A549 (cell line): ENCODE data around the gene ARAP3. TPM values are rescaled to one million over a fixed set of nuclear protein-coding genes. Genes with fewer than 3 reads are reported as not detected.

Experiments
- ATAC-seq, 2 experiments: fragments of 200-7000 bp in 1 of 2; fragments of >200 bp in 1 of 2; cut with Nextera tagmentation in 1 of 2; cut with Tn5 transposase in 1 of 2; 3 replicates each; pipeline versions ENCODE4 v1.8.0 to v1.9.1; 2018 to 2020; ENCODE audit warnings: mild to moderate bottlenecking in 1 of 2, moderate library complexity in 1 of 2
- CTCF ChIA-PET: fragments of 300-600 bp; sonication (Branson Sonifier 250); formaldehyde crosslinking; extraction: SDS; loops from one replicate; lab custom pipeline; 2021; ENCODE audit warnings: antibody characterized with exemption, inconsistent platforms; lab: Yijun Ruan, JAX
- POLR2A ChIA-PET: fragments of 350-600 bp; formaldehyde crosslinking; extraction: SDS; loops from one replicate; lab custom pipeline; 2021; ENCODE audit warnings: antibody characterized with exemption, inconsistent platforms; lab: Yijun Ruan, JAX
- DNase-seq, 2 experiments: peaks; one replicate each; pipeline versions ENCODE4 v3.0.0 to v3.0.0-alpha.2; 2011 to 2016; ENCODE audit warnings: low read depth in 1 of 2, low spot score in 1 of 2
- FAIRE-seq: peaks from 2 replicates; lab custom pipeline; 2011; peaks lifted over from hg19 to GRCh38; lab: Jason Lieb, UNC
- H3K27ac ChIP-seq, 2 experiments: fragments of >200 bp; sonication (Bioruptor Twin); formaldehyde crosslinking; 3 replicates each; pipeline ENCODE4 v1.5.1; 2016 to 2017
- H3K4me1 ChIP-seq: fragments of >200 bp; sonication (Bioruptor Twin); formaldehyde crosslinking; 3 replicates; pipeline ENCODE4 v1.6.1; 2016
- H3K4me2 ChIP-seq: fragments of >200 bp; sonication (Bioruptor Twin); formaldehyde crosslinking; 3 replicates; pipeline ENCODE4 v1.6.1; 2016
- H3K4me3 ChIP-seq: fragments of >200 bp; sonication (Bioruptor Twin); formaldehyde crosslinking; 3 replicates; pipeline ENCODE4 v1.5.1; 2016
- H3K9me3 ChIP-seq: fragments of >200 bp; sonication (Bioruptor Twin); formaldehyde crosslinking; 3 replicates; pipeline ENCODE4 v1.6.1; 2016
- BHLHE40 ChIP-seq: IDR thresholded peaks from 2 replicates; pipeline ENCODE4 v1.6.1; 2012; ENCODE audit warnings: low read depth, low read length, inconsistent platforms
- CHD2 ChIP-seq: fragments of 150-350 bp; IDR thresholded peaks from 2 replicates; pipeline ENCODE4 v1.6.1; 2014; ENCODE audit warnings: low read length; ENCODE audit not compliant: partially characterized antibody
- CHD4 ChIP-seq: fragments of 200-600 bp; sonication (generic); IDR thresholded peaks from 2 replicates; pipeline ENCODE4 v1.6.1; 2016; ENCODE audit warnings: antibody characterized with exemption, mild to moderate bottlenecking, borderline replicate concordance
- EHMT2 ChIP-seq: fragments of 200-600 bp; sonication (generic); IDR thresholded peaks from 2 replicates; pipeline ENCODE4 v1.6.1; 2016; ENCODE audit warnings: antibody characterized with exemption, low read depth, mild to moderate bottlenecking, moderate library complexity
- FOSB ChIP-seq: fragments of 250-450 bp; sonication (Bioruptor Pico); IDR thresholded peaks from 2 replicates; pipeline ENCODE4 v1.5.0; 2020; ENCODE audit warnings: mild to moderate bottlenecking, moderate library complexity
- HDAC2 ChIP-seq: fragments of 200-600 bp; sonication (generic); IDR thresholded peaks from 2 replicates; pipeline ENCODE4 v1.6.1; 2016
- HOXA7 ChIP-seq: fragments of 250-450 bp; sonication (Bioruptor Pico); IDR thresholded peaks from 2 replicates; pipeline ENCODE4 v1.5.0; 2020; ENCODE audit warnings: mild to moderate bottlenecking, moderate library complexity
- KDM1A ChIP-seq: fragments of 200-600 bp; sonication (generic); IDR thresholded peaks from 2 replicates; pipeline ENCODE4 v1.6.1; 2016; ENCODE audit warnings: low read depth, mild to moderate bottlenecking
- MAX ChIP-seq: IDR thresholded peaks from 2 replicates; pipeline ENCODE4 v1.6.1; 2012
- NFE2L2 ChIP-seq: fragments of 150-350 bp; conservative IDR thresholded peaks from 2 replicates; pipeline ENCODE4 v1.6.1; 2014; ENCODE audit warnings: low read length
- NPAS2 ChIP-seq: fragments of 250-450 bp; sonication (Bioruptor Pico); IDR thresholded peaks from 2 replicates; pipeline ENCODE4 v1.8.0; 2022; ENCODE audit warnings: mild to moderate bottlenecking, moderate library complexity, borderline replicate concordance
- NR3C1 ChIP-seq: fragments of >200 bp; sonication (Bioruptor Twin); formaldehyde crosslinking; IDR thresholded peaks from 3 replicates; pipeline ENCODE4 v1.6.1; 2017
- POLR2A ChIP-seq: IDR thresholded peaks from 2 replicates; pipeline ENCODE4 v1.6.1; 2012; ENCODE audit warnings: mild to moderate bottlenecking, low read length
- RAD21 ChIP-seq, 2 experiments: fragments of >200 bp in 1 of 2; sonication (Bioruptor Twin) in 1 of 2; formaldehyde crosslinking in 1 of 2; IDR thresholded peaks in 1 of 2; conservative IDR thresholded peaks in 1 of 2; 2 replicates in 1 of 2; 3 replicates in 1 of 2; pipeline ENCODE4 v1.6.1; 2012 to 2018; ENCODE audit warnings: inconsistent platforms in 1 of 2
- RARB ChIP-seq: fragments of 250-450 bp; sonication (Bioruptor Pico); IDR thresholded peaks from 2 replicates; pipeline ENCODE4 v1.8.0; 2021; ENCODE audit warnings: mild to moderate bottlenecking, moderate library complexity
- RCOR1 ChIP-seq: fragments of 150-350 bp; IDR thresholded peaks from 2 replicates; pipeline ENCODE4 v1.6.1; 2014; ENCODE audit warnings: antibody characterized with exemption, low read length, low read depth
- RNF2 ChIP-seq: fragments of 200-600 bp; sonication (generic); IDR thresholded peaks from 2 replicates; pipeline ENCODE4 v1.6.1; 2016; ENCODE audit warnings: low read depth, mild to moderate bottlenecking, antibody characterized with exemption, moderate library complexity, borderline replicate concordance
- SMC3 ChIP-seq: fragments of >200 bp; sonication (Bioruptor Twin); formaldehyde crosslinking; IDR thresholded peaks from 3 replicates; pipeline ENCODE4 v1.6.1; 2018; ENCODE audit warnings: inconsistent platforms
- TFCP2L1 ChIP-seq: fragments of 250-450 bp; sonication (Bioruptor Pico); IDR thresholded peaks from 2 replicates; pipeline ENCODE4 v1.5.0; 2021; ENCODE audit warnings: mild to moderate bottlenecking
- TP53 ChIP-seq: fragments of 250-450 bp; sonication (Bioruptor Pico); IDR thresholded peaks from 2 replicates; pipeline ENCODE4 v1.5.0; 2021; ENCODE audit warnings: mild to moderate bottlenecking, moderate library complexity
- ZFP36 ChIP-seq: fragments of 450-650 bp; IDR thresholded peaks from 2 replicates; pipeline ENCODE4 v1.6.1; 2014; ENCODE audit warnings: borderline replicate concordance; ENCODE audit not compliant: partially characterized antibody
- WGBS: methylation state at CpG from one replicate; pipeline ENCODE4 v1.1.6; 2017; ENCODE audit errors: missing lambda C conversion rate; 5-methylcytosine and 5-hydroxymethylcytosine counted together
- polyA plus RNA-seq, 4 experiments: library from polyadenylated mRNA; depleted of rRNA in 3 of 4; stranded (reverse); fragments of >200 nt; fragmentation: RNase III in 1 of 4; extraction: RNeasy Plus Mini Kit Qiagen cat#74134 plus additional on column Dnase treatment in 1 of 4; gene quantifications; 2 replicates in 3 of 4; 3 replicates in 1 of 4; pipeline ENCODE4 v1.2.3, GENCODE V29; 2011 to 2017
- TF ChIP-seq, protein P1 (sequence below): fragments of >200 bp; sonication (Bioruptor Twin); formaldehyde crosslinking; IDR thresholded peaks from 2 replicates; pipeline ENCODE4 v1.6.1; 2016
- TF ChIP-seq, protein P2 (sequence below): fragments of 450-650 bp; IDR thresholded peaks from 2 replicates; pipeline ENCODE4 v1.6.1; 2014; ENCODE audit warnings: antibody characterized with exemption
- TF ChIP-seq, protein P3 (sequence below): fragments of >200 bp; sonication (Bioruptor Twin); formaldehyde crosslinking; IDR thresholded peaks from 3 replicates; pipeline ENCODE4 v1.6.1; 2016
- TF ChIP-seq, protein P4 (sequence below): fragments of 250-450 bp; sonication (Bioruptor Pico); IDR thresholded peaks from 2 replicates; pipeline ENCODE4 v1.5.0; 2021; ENCODE audit warnings: mild to moderate bottlenecking, moderate library complexity, borderline replicate concordance

Gene ARAP3
- polyA plus RNA-seq, 2 of the 4 experiments (the other 2 are of a cell fraction), result 3.0 to 6.6 TPM

- TF ChIP-seq TP53, result no peak
- no peak for TF ChIP-seq RARB (CRISPR knock-in tag)
- no peak for TF ChIP-seq RNF2
- TF ChIP-seq RAD21 (conservative IDR thresholded peaks at IDR 0.05 in 1 of 2, IDR thresholded peaks at IDR 0.05 in 1 of 2), result no peak
- no peak for TF ChIP-seq EHMT2
- no peak for TF ChIP-seq KDM1A
- no peak for TF ChIP-seq TFCP2L1 (CRISPR knock-in tag)
- TF ChIP-seq, protein P1, sequence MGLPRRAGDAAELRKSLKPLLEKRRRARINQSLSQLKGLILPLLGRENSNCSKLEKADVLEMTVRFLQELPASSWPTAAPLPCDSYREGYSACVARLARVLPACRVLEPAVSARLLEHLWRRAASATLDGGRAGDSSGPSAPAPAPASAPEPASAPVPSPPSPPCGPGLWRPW, result no peak
- no peak for TF ChIP-seq NFE2L2
- no peak for TF ChIP-seq ZFP36
- TF ChIP-seq MAX, result no peak
- TF ChIP-seq POLR2A, result no peak
- ChIA-PET CTCF (interaction anchor here (1.2 to 20.4 kb wide), 3 partner anchors 9 to 32 kb away, joined by 3 to 303 read pairs (median 4); no protein-coding TSS in a partner anchor), POLR2A (interaction anchor here (0.6 kb wide), 1 partner anchor 46 kb away, joined by 3 read pairs; no protein-coding TSS in a partner anchor)
- DNase-seq, result no peak
- Histone ChIP-seq H3K9me3 (no peaks in the 10 kb centered on the region), H3K4me1 (peaks cover 4% of the 10 kb centered on the region; the same call in 1 of the 3 replicates), H3K27ac (no peak overlapping the region), H3K4me2 (no peak overlapping the region), H3K4me3 (no peak overlapping the region)
- no peak for FAIRE-seq
- WGBS, result 84% methylated on average over 5 of the region's 5 CpGs
- ATAC-seq, result no peak
Observed at GRCh38 chr5:141623611-141624010, 58.4 kb downstream of the ARAP3 start.

- ATAC-seq, result no peak
- no peak for FAIRE-seq
- CTCF ChIA-PET, result interaction anchor here (0.7 to 20.4 kb wide), 3 partner anchors 12 to 130 kb away, joined by 3 to 303 read pairs (median 4); no protein-coding TSS in a partner anchor
Observed at GRCh38 chr5:141623186-141623585, 58.8 kb downstream of the ARAP3 start.

GRCh38 chr5:141618804-141619554, 63.1 kb downstream of the ARAP3 start, which contains the start of gene DIAPH1:
Gene DIAPH1, minus strand, starts transcription at chr5:141619000. Its CDS starts 86 bp downstream, at chr5:141618914.
- 9% methylated on average over 11 of the region's 70 CpGs for WGBS
- Histone ChIP-seq H3K4me1 (peaks cover 18% of the 10 kb centered on the region), H3K9me3 (no peaks in the 10 kb centered on the region), H3K27ac (peak within 1 kb of the TSS; percentile 95 to 98), H3K4me3 (peak within 1 kb of the TSS; percentile 99), H3K4me2 (peak within 1 kb of the TSS; percentile 74)
- DNase-seq (peak; percentile 85 to 97), FAIRE-seq (no peak), ATAC-seq (peak; percentile 95)
- POLR2A ChIA-PET, result interaction anchor here (1.1 to 3.0 kb wide), 4 partner anchors 18 to 298 kb away, joined by 3 to 33 read pairs (median 12); partner anchors contain the start of genes HDAC3, RELL2 and TAF7
- CTCF ChIA-PET, result interaction anchor here (0.6 to 20.4 kb wide), 39 partner anchors 11 to 1070 kb away, joined by 3 to 303 read pairs (median 4); partner anchors contain the start of genes FCHSD1, HDAC3, PCDHB14 and PCDHB15
- TF ChIP-seq HOXA7 (CRISPR knock-in tag), result no peak
- TF ChIP-seq, protein P1, result no peak
- TF ChIP-seq, protein P2, sequence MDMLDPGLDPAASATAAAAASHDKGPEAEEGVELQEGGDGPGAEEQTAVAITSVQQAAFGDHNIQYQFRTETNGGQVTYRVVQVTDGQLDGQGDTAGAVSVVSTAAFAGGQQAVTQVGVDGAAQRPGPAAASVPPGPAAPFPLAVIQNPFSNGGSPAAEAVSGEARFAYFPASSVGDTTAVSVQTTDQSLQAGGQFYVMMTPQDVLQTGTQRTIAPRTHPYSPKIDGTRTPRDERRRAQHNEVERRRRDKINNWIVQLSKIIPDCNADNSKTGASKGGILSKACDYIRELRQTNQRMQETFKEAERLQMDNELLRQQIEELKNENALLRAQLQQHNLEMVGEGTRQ, result peak; percentile 85
- TF ChIP-seq NPAS2 (CRISPR knock-in tag), result no peak
- peak; percentile 58; the same call in 1 of the 2 replicates for TF ChIP-seq BHLHE40
- TF ChIP-seq, protein P3, sequence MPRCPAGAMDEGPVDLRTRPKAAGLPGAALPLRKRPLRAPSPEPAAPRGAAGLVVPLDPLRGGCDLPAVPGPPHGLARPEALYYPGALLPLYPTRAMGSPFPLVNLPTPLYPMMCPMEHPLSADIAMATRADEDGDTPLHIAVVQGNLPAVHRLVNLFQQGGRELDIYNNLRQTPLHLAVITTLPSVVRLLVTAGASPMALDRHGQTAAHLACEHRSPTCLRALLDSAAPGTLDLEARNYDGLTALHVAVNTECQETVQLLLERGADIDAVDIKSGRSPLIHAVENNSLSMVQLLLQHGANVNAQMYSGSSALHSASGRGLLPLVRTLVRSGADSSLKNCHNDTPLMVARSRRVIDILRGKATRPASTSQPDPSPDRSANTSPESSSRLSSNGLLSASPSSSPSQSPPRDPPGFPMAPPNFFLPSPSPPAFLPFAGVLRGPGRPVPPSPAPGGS, result 0 out of 3 replicates have a peak, but pooled peaks have one; percentile 37
- peak; percentile 78; the same call in 1 of the 2 replicates for TF ChIP-seq TFCP2L1 (CRISPR knock-in tag)
- no peak for TF ChIP-seq HDAC2
- TF ChIP-seq POLR2A, result peak; percentile 74
- no peak for TF ChIP-seq CHD4
- no peak for TF ChIP-seq RCOR1
- no peak for TF ChIP-seq RNF2
- TF ChIP-seq NR3C1, result no peak
- peak; percentile 98 for TF ChIP-seq SMC3
- peak; percentile 48 for TF ChIP-seq CHD2

More at GRCh38 chr5:141623186-141623585, 58.8 kb downstream of the ARAP3 start:
- TF ChIP-seq TFCP2L1 (CRISPR knock-in tag) (no peak), RCOR1 (no peak), FOSB (no peak), HDAC2 (no peak)
- TF ChIP-seq, protein P2, result no peak
- TF ChIP-seq, protein P4, sequence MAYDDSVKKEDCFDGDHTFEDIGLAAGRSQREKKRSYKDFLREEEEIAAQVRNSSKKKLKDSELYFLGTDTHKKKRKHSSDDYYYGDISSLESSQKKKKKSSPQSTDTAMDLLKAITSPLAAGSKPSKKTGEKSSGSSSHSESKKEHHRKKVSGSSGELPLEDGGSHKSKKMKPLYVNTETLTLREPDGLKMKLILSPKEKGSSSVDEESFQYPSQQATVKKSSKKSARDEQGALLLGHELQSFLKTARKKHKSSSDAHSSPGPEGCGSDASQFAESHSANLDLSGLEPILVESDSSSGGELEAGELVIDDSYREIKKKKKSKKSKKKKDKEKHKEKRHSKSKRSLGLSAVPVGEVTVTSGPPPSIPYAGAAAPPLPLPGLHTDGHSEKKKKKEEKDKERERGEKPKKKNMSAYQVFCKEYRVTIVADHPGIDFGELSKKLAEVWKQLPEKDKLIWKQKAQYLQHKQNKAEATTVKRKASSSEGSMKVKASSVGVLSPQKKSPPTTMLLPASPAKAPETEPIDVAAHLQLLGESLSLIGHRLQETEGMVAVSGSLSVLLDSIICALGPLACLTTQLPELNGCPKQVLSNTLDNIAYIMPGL (CRISPR knock-in tag), result no peak
- TF ChIP-seq, all 56 proteins: peak for 0
- DNase-seq, result no peak
- POLR2A ChIA-PET, result no interaction called here
- no peaks in the 10 kb centered on the region for H3K9me3 ChIP-seq
- peaks cover 4% of the 10 kb centered on the region; the same call in 1 of the 3 replicates for H3K4me1 ChIP-seq
- H3K27ac ChIP-seq, result no peak overlapping the region
- H3K4me2 ChIP-seq, result no peak overlapping the region
- no peak overlapping the region for H3K4me3 ChIP-seq
